ENCODE data around the gene ANKRD13C.
A peak's percentile ranks its signal among the peaks of the same experiment; 100 is the strongest.

Gene ANKRD13C

GRCh38 chr1:70295749-70296148 is 58.8 kb downstream of the ANKRD13C start:
- no peak for DNase-seq (ENCODE audit: low spot score)

GRCh38 chr1:70293186-70293843 is 61.2 kb downstream of the ANKRD13C start:
- DNase-seq (ENCODE audit: low spot score) = no peak

- peak; percentile 33 for DNase-seq (ENCODE audit: low spot score)
Observed at GRCh38 chr1:70290218-70290617, 64.3 kb downstream of the ANKRD13C start.

- no peak for DNase-seq (ENCODE audit: low spot score)
Observed at GRCh38 chr1:70288166-70288565, 66.4 kb downstream of the ANKRD13C start.

- no peak for DNase-seq (ENCODE audit: low spot score)
Observed at GRCh38 chr1:70286453-70286852, 68.1 kb downstream of the ANKRD13C start.

- no peak for DNase-seq (ENCODE audit: low spot score)
Observed at GRCh38 chr1:70284366-70284765, 70.2 kb downstream of the ANKRD13C start.

- no peak for DNase-seq (ENCODE audit: low spot score)
Observed at GRCh38 chr1:70278710-70279109, 75.8 kb downstream of the ANKRD13C start.

GRCh38 chr1:70277875-70278274 is 76.6 kb downstream of the ANKRD13C start:
- no peak for DNase-seq (ENCODE audit: low spot score)

- DNase-seq (ENCODE audit: low spot score) = no peak
Observed at GRCh38 chr1:70265946-70266345, 88.6 kb downstream of the ANKRD13C start.

- DNase-seq (ENCODE audit: low spot score) = no peak
Observed at GRCh38 chr1:70264839-70265238, 89.7 kb downstream of the ANKRD13C start.

- DNase-seq (ENCODE audit: low spot score) = no peak
Observed at GRCh38 chr1:70256664-70257063, 97.9 kb downstream of the ANKRD13C start.

- no peak for DNase-seq (ENCODE audit: low spot score)
Observed at GRCh38 chr1:70248729-70249128, 105.8 kb downstream of the ANKRD13C start.

GRCh38 chr1:70247768-70248167 is 106.8 kb downstream of the ANKRD13C start:
- DNase-seq (ENCODE audit: low spot score) = no peak

GRCh38 chr1:70247122-70247521 is 107.4 kb downstream of the ANKRD13C start:
- no peak for DNase-seq (ENCODE audit: low spot score)

GRCh38 chr1:70239940-70240339 is 114.6 kb downstream of the ANKRD13C start:
- DNase-seq (ENCODE audit: low spot score) = no peak

GRCh38 chr1:70234733-70235132 is 119.8 kb downstream of the ANKRD13C start:
- DNase-seq (ENCODE audit: low spot score) = no peak

- no peak for DNase-seq (ENCODE audit: low spot score)
Observed at GRCh38 chr1:70231475-70231874, 123.0 kb downstream of the ANKRD13C start.

GRCh38 chr1:70228670-70229069 is 125.9 kb downstream of the ANKRD13C start:
- DNase-seq (ENCODE audit: low spot score) = no peak

GRCh38 chr1:70227439-70227838 is 127.1 kb downstream of the ANKRD13C start:
- no peak for DNase-seq (ENCODE audit: low spot score)

- no peak for DNase-seq (ENCODE audit: low spot score)
Observed at GRCh38 chr1:70224954-70225353, 129.6 kb downstream of the ANKRD13C start.

GRCh38 chr1:70222716-70223235 is 131.7 kb downstream of the ANKRD13C start:
- no peak for DNase-seq (ENCODE audit: low spot score)

- peak; percentile 89 for DNase-seq (ENCODE audit: low spot score)
Observed at GRCh38 chr1:70221238-70222121, 133.0 kb downstream of the ANKRD13C start, which contains the start of gene SRSF11. SRSF11 (plus strand) TSS chr1:70221380; CDS start chr1:70221637, 257 bp downstream.

Measured in kidney capillary endothelial cell (primary cell).